PFSK-1 (cell line): ENCODE results near the gene CDH26.

Experiments used
- POLR2AphosphoS5 ChIP-seq: IDR thresholded peaks from 2 replicates; pipeline ENCODE4 v1.6.1; 2012; ENCODE audit warnings: low read depth, mild to moderate bottlenecking, control low read depth, low read length, moderate library complexity
- SIN3A ChIP-seq: IDR thresholded peaks from 2 replicates; pipeline ENCODE4 v1.6.1; 2012; ENCODE audit warnings: mild to moderate bottlenecking, low read length, moderate library complexity, borderline replicate concordance; ENCODE audit not compliant: insufficient read depth

DNA sequence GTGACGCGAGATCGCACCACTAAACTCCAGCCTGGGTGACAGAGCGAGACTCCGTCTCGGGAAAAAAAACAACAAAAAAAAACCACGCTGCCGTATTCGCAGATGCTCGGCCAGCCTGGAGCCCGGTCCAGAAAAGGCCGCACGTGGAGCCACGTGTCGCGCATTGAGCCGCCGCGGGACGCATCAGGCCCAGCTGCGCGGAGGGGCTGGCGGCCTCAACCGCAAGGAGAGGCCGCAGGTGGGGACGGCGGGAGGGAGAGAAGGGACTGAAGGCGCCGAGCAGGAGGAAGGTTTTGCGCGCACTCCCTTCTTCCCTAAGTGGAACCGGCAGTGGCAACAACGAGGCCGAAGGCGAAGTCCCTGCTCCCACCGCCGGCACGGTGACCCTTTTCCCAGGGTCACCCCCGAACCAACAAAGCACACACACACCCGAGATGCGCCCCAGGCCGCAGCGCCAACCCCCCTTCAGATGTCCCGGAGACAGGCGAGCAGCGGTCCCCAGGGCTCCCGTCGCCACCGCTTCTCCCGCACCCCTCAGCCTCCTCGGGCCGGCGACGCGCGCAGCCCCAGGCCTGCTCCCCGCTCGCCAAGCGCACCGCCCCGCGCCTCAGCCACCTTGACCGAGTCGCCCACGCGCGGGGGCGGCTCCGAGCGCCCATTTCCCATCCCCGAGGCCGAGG lies 25.5 kb upstream of the CDH26 start:
- TF ChIP-seq SIN3A (no peak), POLR2AphosphoS5 (no peak)
